Osteoblast (primary cell): ENCODE measurements around the gene DEGS1. TPM values are rescaled to one million over a fixed set of nuclear protein-coding genes. Genes with fewer than 3 reads are reported as not detected.

Source experiments
- DNase-seq: peaks from one replicate; pipeline ENCODE4 v3.0.0; 2011; ENCODE audit warnings: low spot score, mixed read lengths; ENCODE audit not compliant: insufficient read length; ENCODE audit errors: missing footprints
- H2AFZ ChIP-seq: 2 replicates; pipeline ENCODE4 v1.6.0; 2011; ENCODE audit warnings: mild to moderate bottlenecking, low read length
- H3K27ac ChIP-seq: 2 replicates; pipeline ENCODE4 v1.5.1; 2011; ENCODE audit warnings: mild to moderate bottlenecking, low read depth, low read length, moderate library complexity
- H3K27me3 ChIP-seq: 2 replicates; pipeline ENCODE4 v1.6.0; 2012; ENCODE audit warnings: mild to moderate bottlenecking, control low read depth, inconsistent platforms, low read length, moderate library complexity; ENCODE audit not compliant: insufficient read depth
- H3K36me3 ChIP-seq: 2 replicates; pipeline ENCODE4 v1.5.1; 2011; ENCODE audit warnings: mild to moderate bottlenecking, low read length, control low read depth, moderate library complexity; ENCODE audit not compliant: insufficient read depth
- H3K4me1 ChIP-seq: 2 replicates; pipeline ENCODE4 v1.5.1; 2011; ENCODE audit warnings: mild to moderate bottlenecking, low read length, control low read depth, moderate library complexity; ENCODE audit not compliant: insufficient read depth
- H3K4me2 ChIP-seq: 2 replicates; pipeline ENCODE4 v1.6.0; 2011; ENCODE audit warnings: mild to moderate bottlenecking, low read length; ENCODE audit not compliant: insufficient read depth
- H3K4me3 ChIP-seq: fragments of 200-600 bp; sonication (generic); 3 replicates; pipeline ENCODE4 v1.5.1; 2012; ENCODE audit warnings: mild to moderate bottlenecking, low read length, inconsistent platforms; ENCODE audit not compliant: insufficient read depth
- H3K79me2 ChIP-seq: 2 replicates; pipeline ENCODE4 v1.6.0; 2012; ENCODE audit warnings: mild to moderate bottlenecking, low read length, control low read depth, inconsistent platforms; ENCODE audit not compliant: insufficient read depth
- H3K9me3 ChIP-seq: 2 replicates; pipeline ENCODE4 v1.5.1; 2011; ENCODE audit warnings: low read depth, low read length, control low read depth
- H4K20me1 ChIP-seq: 2 replicates; pipeline ENCODE4 v1.6.0; 2012; ENCODE audit warnings: mild to moderate bottlenecking, low read length, control low read depth; ENCODE audit not compliant: insufficient read depth
- total RNA-seq: library from RNA; depleted of rRNA; stranded (reverse); fragments of >200 nt; gene quantifications from 2 replicates; pipeline ENCODE4 v1.2.3, GENCODE V29; 2012
- TF ChIP-seq, protein P1 (sequence below): IDR thresholded peaks from 2 replicates; pipeline ENCODE4 v1.5.1; 2011; ENCODE audit warnings: mild to moderate bottlenecking, low read depth, low read length, moderate library complexity; ENCODE audit errors: extremely low read depth

DEGS1 gene
- total RNA-seq, 1 donor: 85.0 TPM

DNA sequence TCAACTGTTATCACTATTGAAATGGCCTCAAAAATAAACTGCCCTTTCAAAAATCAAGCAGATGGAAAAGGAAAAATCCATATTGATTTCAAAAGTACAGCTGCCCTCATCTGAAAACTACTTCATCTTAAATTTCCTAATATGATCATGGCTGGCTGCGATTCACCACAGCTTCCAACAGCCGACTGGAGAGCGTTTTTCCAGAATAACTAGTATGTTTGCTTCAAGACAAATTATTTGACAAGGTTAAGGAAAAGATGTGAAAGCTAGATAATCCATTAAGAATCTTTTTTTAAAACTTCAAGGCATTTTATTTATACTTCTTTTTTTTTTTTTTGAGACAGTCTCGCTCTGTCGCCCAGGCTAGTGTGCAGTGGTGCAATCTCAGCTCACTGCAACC is 4.1 kb upstream of the DEGS1 start:
- no peak overlapping the region for H3K4me3 ChIP-seq
- H3K79me2 ChIP-seq: peaks cover 3% of the 10 kb centered on the region
- DNase-seq: no peak
- no peak overlapping the region for H3K27ac ChIP-seq
- H4K20me1 ChIP-seq: peaks cover under 1% of the 10 kb centered on the region
- no peaks in the 10 kb centered on the region for H3K9me3 ChIP-seq
- no peak overlapping the region for H2AFZ ChIP-seq
- TF ChIP-seq, protein P1, sequence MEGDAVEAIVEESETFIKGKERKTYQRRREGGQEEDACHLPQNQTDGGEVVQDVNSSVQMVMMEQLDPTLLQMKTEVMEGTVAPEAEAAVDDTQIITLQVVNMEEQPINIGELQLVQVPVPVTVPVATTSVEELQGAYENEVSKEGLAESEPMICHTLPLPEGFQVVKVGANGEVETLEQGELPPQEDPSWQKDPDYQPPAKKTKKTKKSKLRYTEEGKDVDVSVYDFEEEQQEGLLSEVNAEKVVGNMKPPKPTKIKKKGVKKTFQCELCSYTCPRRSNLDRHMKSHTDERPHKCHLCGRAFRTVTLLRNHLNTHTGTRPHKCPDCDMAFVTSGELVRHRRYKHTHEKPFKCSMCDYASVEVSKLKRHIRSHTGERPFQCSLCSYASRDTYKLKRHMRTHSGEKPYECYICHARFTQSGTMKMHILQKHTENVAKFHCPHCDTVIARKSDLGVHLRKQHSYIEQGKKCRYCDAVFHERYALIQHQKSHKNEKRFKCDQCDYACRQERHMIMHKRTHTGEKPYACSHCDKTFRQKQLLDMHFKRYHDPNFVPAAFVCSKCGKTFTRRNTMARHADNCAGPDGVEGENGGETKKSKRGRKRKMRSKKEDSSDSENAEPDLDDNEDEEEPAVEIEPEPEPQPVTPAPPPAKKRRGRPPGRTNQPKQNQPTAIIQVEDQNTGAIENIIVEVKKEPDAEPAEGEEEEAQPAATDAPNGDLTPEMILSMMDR: no peak
- H3K4me2 ChIP-seq: no peak overlapping the region
- H3K27me3 ChIP-seq: no peaks in the 10 kb centered on the region
- H3K4me1 ChIP-seq: peaks cover 6% of the 10 kb centered on the region
- no peaks in the 10 kb centered on the region for H3K36me3 ChIP-seq

DNA sequence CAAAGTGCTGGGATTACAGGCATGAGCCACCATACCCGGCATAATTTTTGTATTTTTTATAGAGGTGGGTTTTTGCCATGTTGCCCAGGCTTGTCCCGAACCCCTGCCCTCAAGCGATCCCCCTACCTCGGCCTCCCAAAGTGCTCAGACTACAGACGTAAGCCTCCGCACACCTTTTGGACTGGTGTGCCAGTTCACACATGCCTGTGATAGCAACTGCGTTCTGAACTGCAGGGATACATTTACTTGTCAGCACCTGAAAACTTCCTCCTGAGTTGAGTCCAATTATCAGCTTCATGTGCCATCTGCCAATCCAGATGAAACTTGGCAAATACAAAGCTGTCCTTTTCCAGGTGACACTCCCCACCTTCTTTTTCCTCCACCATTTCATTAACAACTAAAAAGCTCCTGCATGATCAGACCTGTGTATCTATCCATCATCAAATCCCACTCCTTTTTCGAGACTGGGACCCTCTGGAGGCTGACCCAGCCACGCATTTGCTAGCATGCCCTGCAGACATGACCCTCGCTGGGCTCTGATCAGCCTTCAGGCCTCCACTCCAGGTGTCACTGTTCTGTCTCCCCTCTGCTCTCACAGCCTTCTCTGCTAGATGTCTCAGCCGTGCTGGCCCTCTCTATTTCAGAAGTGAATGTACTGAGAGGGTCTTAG is 2.1 kb upstream of the DEGS1 start:
- H3K4me1 ChIP-seq: peaks cover 18% of the 10 kb centered on the region
- H4K20me1 ChIP-seq: peaks cover 20% of the 10 kb centered on the region
- H3K27me3 ChIP-seq: no peaks in the 10 kb centered on the region
- H3K9me3 ChIP-seq: no peaks in the 10 kb centered on the region
- H3K4me2 ChIP-seq: no peak overlapping the region
- DNase-seq: no peak
- H3K36me3 ChIP-seq: peaks cover 12% of the 10 kb centered on the region
- TF ChIP-seq, protein P1: no peak
- H3K4me3 ChIP-seq: no peak overlapping the region
- no peak overlapping the region for H2AFZ ChIP-seq
- no peak overlapping the region for H3K27ac ChIP-seq
- peaks cover 24% of the 10 kb centered on the region for H3K79me2 ChIP-seq

DNA sequence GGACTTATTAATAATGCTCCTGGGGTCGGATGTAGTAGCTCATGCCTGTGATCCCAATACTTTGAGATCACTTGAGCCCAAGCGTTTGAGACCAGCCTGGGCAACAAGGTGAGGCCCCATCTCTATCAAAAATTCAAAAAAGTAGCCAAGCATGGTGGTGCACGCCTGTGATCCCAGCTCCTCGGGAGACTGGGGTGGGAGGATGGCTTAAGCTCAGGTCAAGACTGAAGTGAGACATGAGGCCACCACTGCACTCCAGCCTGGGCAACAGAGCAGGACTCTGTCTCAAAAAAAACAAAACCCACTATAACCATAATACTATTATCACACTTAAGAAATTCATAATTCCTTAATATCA is 1.6 kb upstream of the DEGS1 start:
- TF ChIP-seq, protein P1: no peak
- H3K79me2 ChIP-seq: peaks cover 29% of the 10 kb centered on the region
- H3K4me1 ChIP-seq: peaks cover 18% of the 10 kb centered on the region
- H3K36me3 ChIP-seq: peaks cover 15% of the 10 kb centered on the region
- H3K27ac ChIP-seq: no peak overlapping the region
- H3K4me3 ChIP-seq: no peak overlapping the region
- H3K27me3 ChIP-seq: no peaks in the 10 kb centered on the region
- H4K20me1 ChIP-seq: peaks cover 24% of the 10 kb centered on the region
- H2AFZ ChIP-seq: no peak overlapping the region
- no peak overlapping the region for H3K4me2 ChIP-seq
- no peaks in the 10 kb centered on the region for H3K9me3 ChIP-seq
- DNase-seq: no peak

DNA sequence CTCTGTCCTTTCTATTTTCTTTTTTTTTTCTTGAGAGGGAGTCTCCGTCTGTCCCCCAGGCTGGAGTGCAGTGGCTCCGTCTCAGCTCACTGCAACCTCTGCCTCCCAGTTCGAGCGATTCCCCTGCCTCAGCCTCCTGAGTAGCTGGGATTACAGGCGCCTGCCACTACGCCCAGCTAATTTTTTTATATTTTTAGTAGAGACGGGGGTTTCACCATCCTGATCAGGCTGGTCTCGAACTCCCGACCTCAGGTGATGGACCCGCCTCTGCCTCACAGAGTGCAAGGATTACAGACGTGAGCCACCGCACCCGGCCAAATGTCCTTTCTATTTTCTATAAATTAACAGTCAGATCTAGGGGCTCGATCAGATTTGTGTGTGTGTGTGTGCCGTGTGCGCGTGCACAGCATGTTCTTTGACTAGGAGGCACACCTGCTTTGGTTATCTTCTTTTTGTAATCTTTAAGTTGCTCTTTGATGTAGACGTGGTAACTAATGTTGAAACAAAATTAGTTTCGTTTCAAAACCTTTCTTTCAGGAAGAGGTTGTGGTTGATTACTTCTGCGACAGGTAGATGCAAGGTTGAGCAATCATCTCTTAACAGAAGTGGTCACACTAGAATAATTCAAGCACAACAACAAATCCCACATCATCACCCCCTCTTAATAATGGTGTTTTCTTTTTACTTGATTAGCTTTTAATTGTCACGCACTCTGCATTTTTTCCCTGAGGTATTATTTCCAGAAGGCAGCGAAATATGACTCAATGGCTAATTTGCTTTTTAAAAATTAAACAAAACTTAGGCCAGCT is 779 bp upstream of the DEGS1 start:
- peak overlapping the region; percentile 97 for H3K4me2 ChIP-seq
- H3K36me3 ChIP-seq: peaks cover 21% of the 10 kb centered on the region
- DNase-seq: peak; percentile 6
- peaks cover 18% of the 10 kb centered on the region for H3K4me1 ChIP-seq
- peak overlapping the region; percentile 83 for H3K27ac ChIP-seq
- peak overlapping the region; percentile 95 for H3K4me3 ChIP-seq
- peaks cover 37% of the 10 kb centered on the region for H3K79me2 ChIP-seq
- no peaks in the 10 kb centered on the region for H3K27me3 ChIP-seq
- TF ChIP-seq, protein P1: no peak
- H3K9me3 ChIP-seq: no peaks in the 10 kb centered on the region
- peak overlapping the region; percentile 91 for H2AFZ ChIP-seq
- peaks cover 31% of the 10 kb centered on the region for H4K20me1 ChIP-seq
